ENCODE results near the gene FGGY.

FGGY gene

DNA sequence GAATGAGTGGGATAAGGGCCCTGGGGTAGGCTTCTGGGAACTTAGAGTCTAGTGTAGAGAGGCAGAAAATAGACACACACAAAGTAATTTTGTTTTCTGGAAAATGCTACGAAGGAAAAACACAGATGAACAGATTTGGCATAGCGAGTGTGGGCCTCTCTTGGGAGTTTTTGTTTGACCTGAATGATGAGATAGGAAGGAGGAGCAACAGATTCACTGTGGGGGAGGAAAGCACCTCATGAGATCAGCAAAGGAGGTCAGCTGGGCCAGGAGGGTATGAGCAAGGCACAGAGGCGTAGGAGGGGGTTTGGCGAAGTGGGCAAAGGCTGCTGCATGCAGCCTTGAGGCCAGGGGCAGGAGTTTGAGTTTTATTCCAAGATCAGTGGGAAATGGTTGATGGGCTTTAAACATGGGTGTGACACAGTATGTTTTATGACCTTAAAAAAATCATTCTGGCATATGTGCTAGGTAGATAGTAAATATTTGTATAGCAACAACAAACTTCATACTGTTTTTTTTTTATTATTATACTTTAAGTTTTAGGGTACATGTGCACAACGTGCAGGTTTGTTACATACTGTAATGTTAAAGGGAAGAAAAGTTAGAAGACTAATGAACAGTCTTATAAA lies 57.9 kb downstream of the FGGY start:
- DNase-seq, result no peak

DNA sequence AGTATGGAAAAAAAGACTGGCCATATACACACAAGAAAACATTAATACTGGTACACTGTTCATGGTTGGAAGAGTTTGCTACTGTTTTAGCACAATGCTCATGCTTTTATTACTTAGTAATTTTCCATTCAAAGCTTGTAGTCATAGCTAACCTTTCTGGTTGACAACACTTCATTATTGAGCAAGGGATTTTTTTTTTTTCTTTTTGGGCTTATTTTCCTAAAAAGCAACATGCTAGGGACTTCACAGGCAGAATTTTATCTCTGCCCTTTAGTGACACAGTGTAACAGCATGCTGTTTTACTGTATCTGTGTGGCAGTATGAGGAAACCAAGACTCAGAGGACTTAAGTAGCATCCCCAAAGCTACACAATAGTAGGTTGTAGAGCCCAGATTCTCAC lies 58.5 kb downstream of the FGGY start:
- no peak for DNase-seq

DNA sequence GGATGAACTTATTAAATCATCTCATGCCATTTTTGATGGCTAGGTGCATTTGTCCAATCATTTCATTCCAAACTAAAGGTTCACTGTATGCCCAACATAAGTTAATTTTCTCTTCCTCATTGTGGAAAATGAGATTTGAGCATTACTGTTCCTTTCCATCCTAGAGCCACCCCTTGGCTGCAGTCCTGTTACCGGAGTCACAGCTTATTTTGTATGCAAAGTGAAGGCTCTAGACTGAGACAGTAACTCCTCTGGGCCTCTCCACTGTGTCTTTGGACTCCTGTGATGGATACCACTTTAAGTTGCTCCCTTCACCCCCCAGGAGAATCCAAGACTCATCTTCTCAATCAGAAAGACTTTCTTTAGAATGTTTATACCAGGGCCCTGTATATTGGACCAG lies 59.7 kb downstream of the FGGY start:
- DNase-seq, result no peak

DNA sequence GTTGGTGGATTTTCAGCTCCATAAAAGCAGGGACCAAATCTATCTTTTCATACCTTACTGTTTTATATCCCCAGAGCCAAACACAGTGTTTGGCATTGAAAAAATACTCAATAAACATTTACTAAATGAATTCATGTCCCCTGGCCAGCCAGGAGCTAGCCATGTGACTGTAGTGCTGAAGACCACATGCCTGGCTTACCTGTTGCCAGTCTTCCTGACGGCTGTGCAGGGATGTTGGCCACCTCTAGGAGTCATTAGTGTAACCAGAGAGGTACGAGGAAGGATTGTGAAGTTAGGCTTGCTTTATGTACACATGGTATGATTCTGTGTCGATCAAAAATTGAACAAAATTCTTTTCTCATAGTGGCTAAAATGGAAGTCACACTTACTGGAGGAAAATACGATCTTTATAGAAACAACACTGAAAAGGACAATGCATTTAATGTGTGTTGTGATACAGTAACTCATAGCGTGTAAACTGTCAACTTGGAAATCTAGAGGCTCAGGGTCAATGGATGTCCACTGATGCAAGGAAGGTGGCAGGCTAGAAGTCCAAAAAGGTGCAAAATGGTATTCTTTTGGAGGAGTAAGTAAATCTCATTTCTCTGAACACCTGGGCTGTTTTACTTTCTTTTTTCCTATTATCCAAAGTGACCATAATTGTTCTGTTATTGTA lies 60.9 kb downstream of the FGGY start:
- DNase-seq, result no peak

DNA sequence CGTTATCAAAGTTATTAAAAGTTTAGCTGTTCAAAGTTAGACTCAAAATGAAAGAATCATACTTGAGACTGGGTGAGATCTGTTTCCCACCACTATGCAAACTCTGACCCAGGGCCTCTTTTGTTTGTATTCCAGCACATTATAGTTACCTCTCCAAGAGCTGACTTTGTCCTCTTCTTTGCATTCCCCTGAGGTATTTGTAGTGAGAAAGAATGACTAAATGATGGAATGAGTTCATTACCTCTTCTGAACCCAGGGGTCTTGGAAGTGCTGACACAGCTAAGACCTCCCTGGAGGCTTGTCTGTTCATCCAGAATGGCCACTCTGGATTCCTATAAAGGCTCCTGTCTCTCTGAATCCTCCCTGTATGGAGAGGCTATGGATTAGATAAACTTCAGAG lies 62.4 kb downstream of the FGGY start:
- DNase-seq, result no peak

DNA sequence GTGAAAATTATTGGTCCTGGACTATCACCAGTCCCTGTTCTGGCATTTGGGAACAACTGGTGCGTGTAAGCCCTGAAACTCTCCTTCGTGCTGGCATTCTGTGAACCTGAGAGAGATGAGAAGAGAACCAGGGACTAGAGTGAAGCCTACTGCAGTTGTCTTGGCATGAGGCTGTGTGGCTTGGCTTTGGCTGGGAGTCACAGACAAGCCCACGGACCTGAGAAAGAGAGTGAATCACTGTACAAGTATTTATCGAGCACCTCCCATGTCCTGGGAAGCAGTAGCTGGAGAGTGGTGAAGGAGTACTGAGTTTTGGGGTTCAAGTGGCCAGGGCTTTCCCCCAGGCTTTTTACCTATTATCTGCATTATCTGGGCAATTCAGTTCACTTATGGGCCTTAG lies 63.3 kb downstream of the FGGY start:
- DNase-seq, result no peak

DNA sequence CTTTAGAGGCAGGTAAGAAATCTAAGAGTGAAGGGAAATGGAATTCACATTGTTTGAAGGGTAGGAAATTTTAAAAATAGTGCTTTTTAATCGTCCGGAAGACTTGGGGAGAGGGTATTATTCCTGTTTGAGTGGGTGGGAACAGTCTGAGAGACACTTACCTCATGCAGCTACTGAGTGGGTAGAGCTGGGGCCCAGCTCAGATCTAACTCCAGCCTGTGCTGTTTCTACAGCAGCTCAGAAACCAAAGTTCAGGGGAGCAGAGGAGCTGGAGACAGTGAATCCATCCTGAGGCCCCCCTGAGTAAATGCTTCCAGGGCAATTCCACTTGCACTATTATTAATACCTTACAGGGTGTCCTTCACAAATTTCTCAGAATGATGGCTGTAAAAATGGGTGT lies 63.8 kb downstream of the FGGY start:
- DNase-seq, result no peak

DNA sequence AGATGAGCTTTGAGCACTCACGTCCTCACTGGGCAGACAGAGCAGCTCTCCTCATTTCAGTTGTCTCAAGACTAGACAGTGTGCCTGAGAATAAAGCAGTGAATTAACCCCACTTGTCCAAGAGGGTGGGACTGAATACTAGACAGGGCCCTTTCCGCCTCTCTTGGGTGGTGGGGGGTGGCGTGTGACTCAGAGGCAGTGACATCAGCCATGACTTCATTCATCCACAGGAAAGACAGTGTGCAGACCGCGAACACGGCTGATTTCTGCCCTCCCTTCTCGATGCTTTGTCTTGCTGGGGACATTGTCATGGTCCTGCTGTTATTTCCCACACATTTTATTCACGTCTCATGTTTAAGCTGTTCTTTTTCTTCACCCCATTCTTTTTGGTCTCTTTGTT lies 64.9 kb downstream of the FGGY start:
- no peak for DNase-seq

DNA sequence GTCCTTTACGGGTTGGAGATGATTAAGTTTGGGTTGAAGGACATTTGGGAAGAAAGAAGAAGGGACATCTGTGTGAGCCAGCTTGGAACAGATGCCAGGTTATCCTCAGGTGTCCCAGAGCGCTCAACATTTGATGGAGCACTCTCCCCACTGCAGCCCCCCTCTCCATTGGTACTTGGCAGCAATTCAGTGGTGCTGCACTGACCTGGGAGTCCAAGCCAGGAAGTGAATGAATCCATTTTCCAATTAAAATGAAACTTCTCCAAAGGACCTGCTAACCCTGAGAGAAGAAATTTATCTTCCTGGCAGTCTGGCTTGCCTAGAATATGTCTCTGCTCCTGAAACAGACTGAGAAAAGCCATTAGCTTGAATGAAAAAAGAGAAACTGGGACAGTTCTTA lies 67.1 kb downstream of the FGGY start:
- no peak for DNase-seq

DNA sequence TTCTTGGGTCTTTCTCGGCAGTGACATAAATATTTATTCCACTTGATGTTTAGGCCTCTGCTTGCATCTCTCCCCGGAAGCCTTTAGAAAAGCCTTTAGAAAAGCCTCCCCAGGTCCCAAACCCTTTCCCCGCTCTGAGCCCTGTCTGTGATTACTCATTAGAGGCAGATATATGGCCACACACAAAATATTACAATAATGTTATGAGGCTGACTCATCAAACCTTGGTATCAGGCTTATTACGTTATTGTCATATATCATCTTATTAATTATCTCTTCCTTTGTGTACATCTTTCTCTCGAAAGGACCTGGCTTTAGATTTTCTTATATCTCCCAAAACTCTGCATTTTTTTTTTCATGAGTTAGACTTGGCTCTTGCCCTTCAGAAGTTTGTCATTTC lies 69.5 kb downstream of the FGGY start:
- DNase-seq, result no peak

DNA sequence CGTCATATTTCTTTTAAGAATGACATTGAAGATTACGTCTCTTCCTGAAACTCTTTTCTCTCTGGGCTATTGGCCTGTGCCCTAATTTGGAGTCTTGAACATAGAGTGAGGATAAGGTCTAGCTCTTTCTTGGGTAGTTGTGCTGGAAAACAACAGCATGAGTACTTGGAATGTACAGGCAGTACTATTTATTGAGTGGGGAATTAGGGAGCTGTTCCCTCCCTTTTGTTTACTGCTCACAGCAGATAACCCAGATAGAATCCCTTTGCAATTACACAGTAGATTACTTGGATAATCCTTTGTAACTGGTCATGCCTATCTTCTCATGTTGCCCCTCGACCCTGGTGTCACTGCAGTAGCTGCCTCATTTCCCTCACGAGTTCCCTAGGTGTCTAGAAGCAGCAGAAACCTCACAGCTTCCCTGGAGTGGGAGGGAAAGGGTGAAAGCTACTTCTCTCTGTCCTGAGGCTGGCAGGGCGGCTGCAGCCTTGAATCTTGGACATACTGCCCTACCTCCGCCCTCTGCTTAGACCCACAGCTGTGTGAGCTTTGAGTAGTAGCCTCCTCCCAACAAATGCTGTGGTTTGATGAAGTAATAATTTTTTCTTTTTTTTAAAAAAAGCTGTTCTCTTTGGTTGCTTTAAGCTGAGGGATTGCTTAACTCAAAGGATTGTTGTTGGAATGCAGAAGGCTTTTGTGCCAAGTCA lies 70.6 kb downstream of the FGGY start:
- no peak for DNase-seq

DNA sequence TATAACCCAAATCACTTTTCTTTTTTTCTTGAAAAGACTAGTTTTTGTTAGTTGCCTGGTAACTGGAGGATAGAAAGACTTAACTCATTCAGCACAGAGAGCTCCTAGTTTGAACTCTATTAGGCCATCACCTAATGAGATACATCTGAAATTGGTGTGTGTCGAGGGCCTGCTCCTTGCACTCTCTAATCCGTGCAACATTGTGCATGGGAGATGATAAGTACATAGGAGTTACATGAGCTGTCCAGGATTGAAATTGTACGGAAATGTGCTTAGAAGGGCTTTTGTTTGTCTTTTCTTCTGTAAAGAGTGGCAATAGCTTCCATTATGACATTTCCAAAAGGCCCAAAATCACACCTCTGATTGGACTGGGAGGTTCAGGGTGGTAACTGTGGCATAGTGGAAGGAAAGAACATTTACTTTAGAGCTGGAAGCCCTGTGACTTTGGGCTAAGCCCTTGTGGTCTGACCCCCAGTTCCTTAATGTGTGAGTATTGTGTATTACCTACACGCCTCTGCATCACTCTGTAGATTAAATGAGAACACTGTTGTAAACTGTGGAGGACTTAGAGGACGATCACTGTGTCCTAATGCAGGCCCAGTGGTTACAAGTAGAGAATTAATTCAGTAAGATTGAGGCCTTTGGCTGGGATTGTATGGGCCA lies 71.2 kb downstream of the FGGY start:
- no peak for DNase-seq

DNA sequence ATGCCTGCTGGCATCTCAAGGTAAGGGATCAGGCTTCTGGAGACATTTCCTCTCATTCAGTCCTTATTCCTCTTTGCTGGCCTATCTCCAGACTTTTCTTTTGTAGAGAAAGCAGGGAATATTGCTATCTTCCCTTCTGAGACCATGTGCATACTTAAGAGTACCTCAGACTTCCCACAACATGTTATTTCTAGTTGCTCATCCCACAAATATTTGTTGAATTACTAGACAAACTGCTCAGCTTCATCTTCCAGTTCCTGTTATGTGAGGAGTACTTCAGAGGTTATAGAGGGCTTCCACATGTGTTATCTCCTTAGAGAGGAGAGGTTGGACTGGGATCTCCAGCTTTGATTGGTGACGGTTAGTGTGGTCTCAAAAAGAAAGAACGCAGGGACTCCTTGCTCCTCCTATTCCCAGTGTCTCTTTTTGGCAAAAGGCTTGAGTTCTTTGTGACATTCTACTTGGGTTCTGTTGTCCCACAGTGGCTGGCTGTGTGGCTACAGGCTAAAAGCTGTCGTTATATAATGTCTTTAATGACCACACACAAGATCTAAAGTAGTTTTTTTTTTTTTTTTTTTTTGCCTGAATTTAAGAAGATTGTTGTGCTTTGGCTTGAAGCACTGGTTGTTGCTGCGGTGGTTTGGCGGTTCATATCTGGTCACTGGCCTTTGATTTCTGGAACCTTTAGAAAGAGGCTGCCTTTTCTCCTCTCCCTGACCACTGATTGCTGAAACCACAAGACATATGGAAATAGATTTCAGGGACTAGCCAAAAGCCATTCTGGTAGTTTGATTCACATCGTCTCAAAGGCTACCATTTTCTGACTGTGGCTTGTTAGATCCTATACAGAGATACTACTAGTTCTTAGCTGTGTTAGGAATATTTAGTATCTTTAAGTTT lies 78.7 kb downstream of the FGGY start:
- DNase-seq, result no peak

DNA sequence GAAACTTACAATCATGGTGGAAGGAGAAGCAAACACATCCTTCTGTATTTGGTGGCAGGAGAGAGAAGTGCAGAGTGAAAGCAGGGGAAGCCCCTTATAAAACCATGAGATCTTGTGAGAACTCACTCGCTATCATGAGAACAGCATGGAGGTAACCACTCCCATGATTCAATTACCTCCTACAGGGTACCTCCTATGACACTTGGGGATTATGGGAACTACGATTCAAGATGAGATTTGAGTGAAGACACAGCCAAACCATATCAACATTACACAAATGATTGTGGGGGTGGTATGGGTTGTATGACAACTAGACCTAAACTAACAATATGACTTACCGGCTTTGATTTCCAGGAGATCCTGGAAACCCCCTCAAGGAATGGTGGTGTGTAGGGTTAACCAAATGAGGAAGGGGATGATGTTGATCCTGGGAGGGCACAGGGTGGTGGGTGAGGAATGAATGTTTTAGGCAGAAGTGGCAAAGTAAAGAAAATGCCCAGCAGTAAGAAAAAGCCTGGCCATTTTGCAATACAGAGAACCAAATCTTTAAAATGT lies 80.5 kb downstream of the FGGY start:
- no peak for DNase-seq

DNA sequence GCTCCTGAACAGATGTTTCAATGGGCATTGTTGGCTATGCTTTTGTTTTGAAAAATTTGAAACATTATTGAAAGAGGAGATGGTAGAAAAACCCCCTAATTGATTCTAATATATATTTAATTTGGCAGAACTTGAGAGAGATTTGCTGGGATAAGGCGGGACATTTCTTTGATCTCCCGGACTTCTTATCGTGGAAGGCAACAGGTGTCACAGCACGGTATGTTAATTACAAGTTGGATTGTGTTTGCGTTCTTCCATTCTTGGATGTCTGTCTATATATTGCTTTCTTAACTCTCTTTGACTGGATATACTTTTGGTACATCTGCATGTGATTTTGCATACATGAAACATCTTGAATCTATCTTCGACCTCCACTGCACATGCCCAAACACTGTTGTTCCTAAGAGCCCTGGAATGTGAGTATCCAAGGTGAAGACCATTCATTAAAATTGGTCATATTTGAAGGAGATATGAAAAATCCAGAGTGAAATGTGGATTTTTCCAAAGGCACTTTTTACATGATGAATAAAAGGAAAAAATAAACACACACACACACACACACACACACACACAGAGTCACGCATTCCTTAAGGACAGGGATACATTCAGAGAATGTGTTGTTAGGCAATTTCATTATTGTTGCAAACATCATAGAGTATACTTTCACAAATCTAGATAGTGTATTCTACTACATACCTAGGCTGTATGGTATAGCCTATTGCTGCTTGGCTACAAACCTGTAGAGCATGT lies 81.9 kb downstream of the FGGY start:
- no peak for DNase-seq

DNA sequence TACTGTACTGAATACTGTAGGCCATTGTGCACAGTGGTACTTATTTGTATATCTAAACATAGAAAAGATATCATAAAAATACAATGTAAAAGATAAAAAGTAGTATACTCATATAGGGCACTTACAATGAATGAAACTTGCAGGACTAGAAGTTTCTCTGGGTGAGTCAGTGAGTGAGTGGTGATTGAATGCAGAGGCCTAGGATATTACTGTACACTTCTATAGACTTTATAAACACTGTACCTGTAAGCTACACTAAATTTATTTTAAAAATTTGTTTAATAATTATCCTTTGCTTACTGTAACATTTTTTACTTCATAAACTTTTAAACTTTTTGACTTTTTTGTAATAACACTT lies 82.5 kb downstream of the FGGY start:
- DNase-seq, result no peak

DNA sequence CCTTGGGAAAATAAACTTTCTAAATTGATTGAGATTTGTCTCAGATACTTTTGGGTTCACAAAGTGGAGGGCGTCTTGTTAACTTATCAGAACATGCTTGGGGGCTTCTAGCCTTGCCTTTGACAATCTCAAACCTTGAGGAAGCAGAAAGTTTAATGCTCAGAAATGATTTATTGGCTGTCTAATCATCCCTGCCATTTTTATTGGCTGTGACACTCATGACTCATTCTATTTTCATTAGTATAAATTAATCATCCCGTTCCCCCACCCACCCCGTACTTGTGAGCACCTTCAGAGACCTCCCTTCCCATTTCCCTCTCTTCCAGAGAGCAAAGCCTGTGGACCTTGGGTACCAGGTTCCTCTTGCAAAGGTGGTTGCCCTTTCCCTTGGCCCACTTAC lies 87.1 kb downstream of the FGGY start:
- DNase-seq, result no peak

DNA sequence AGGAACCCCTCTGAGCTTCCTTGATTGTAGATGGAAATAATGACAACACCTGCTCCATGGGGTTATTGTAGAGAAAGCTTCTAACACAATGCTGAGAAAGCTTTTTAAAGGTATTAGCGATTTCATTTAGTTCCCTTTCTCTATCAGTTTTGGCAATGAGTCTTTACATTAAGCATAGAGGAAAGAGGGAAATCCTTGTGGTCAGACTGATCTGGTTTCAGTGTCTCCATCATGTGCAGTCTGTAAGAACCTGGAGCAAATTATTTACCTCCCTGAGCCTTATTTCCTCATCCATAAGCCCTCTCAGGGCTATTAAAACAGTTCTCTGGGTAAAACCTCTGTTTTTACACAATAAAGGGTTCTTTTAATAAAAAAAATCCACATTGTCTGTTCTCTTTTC lies 87.5 kb downstream of the FGGY start:
- DNase-seq, result no peak

DNA sequence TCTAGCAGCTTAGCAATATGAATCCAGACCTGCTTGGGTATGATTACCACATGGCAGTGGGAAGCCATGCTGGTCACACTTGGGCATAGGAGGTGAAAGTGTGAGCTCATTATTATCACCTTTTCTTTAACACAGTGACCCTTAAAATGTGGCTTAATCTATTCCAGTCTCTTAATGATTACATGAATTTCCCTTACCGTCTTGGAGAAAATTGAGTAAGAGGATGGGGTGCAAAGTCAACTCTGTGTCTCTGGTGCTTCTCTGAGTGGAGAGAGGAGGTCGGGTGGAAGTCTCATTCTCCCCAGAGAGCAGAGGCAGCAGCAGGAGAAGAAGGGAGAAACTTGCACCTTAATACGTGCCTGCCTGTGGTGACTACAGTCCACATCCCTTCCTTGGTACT lies 91.3 kb downstream of the FGGY start:
- DNase-seq, result no peak

DNA sequence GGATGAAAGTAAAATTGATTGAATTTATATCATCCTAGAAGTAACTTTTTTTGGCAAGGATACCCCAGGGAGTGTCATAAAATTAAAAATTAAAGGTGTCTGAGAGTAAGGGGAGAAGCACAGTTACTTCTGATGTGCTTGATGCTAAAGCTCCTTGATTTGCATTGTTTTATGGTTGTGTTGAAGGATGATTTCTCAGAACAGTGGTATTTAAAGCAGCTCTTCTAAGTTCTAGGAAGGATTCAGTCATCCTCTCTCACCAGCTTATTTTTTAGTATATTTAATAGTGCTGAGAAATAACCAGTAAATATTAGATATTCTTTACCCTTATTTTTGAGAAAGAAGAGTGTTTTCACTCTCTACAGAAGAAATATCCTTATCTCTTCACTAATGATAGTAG lies 93.0 kb downstream of the FGGY start:
- no peak for DNase-seq

DNA sequence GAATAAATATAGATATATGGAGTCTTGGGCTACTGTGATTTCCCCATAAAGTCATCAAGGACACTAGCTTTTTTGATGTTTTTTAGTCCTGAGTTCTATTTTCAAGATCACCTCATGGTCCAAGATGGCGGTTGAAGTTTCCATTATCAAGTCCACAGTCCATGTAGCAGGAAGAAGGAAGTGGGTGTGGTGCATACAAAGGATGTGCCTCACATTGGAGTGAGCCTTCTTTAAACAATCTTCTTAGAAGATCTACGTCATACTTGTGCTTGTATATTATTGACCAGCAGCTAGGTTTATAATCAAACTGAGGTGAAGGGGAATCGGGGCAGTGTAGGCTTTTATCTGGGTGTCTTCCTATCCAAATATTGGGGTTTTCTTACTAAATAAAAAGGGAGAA lies 93.4 kb downstream of the FGGY start:
- no peak for DNase-seq

All from effector CD8-positive, alpha-beta T cell (primary cell).